Inflammatory macrophage treated with lipopolysaccharide for 4 hours (primary cell): ENCODE data around the gene CYBC1.

Experiments
- DNase-seq: peaks from one replicate; pipeline ENCODE4 v3.0.0-alpha.2; 2020

CYBC1 gene

DNA sequence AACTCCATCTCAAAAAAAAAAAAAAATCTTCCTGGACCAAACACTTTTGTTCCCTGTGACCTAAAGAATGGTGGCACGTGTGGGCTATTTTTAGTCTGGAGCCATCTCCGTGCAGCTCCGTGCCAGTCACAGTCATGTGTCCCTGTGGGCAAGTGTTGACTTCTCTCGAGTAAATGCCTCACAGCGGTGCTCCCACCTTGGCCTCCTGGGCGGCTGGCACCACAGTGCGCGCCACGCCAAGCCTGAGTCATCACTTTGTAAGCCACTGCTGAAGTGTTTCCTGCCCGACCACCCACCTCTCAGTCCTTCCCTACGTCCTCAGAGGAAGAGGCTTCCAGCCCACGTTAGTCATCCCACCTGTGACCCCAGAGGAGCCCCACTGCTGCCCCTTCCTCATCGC lies 43.3 kb downstream of the CYBC1 start:
- DNase-seq = peak; percentile 23

DNA sequence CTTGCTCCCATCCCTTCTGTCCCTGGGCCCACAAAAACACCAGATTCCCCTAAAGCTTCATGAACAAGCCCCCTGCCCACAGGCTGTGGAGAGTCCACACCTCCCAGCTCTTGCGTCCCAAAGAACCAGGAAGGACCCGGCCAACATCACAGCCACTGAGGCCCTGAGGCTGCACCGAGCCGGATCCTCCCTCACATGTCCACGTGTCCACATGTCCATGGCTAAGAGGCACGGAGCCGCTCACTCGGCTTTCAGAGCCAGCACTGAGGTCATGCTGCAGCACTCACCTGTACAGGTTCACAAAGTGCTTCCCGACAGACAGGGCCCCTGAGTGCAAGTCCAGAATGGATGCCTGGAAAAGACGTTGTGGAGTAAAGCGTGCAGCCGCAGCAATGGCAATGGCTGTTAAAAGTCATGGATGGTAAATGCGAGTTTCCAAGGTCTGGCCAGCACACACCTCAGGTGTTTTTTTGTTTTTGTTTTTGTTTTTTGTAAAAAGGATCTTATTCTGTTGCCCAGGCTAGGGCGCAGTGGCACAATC lies 44.4 kb downstream of the CYBC1 start:
- DNase-seq = no peak

DNA sequence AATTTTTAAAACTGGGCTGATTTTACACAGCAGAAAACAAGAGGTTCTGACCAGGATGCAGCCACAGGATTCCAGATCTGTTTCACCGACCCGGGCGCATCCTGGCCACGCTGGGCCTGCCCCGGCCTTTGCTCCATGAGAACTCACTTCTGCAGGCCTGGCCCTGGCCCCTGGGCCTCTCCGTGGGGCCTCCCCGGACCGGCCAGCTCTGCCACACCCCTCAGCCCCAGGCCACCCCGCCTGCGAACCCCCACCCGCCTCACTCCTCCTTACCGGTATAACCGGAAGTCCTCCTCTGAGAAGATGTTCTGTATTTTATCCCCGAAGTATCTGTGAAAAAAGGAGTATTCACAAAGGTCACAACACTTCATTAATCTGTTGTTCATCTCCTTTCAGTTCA lies 45.5 kb downstream of the CYBC1 start:
- DNase-seq = no peak

DNA sequence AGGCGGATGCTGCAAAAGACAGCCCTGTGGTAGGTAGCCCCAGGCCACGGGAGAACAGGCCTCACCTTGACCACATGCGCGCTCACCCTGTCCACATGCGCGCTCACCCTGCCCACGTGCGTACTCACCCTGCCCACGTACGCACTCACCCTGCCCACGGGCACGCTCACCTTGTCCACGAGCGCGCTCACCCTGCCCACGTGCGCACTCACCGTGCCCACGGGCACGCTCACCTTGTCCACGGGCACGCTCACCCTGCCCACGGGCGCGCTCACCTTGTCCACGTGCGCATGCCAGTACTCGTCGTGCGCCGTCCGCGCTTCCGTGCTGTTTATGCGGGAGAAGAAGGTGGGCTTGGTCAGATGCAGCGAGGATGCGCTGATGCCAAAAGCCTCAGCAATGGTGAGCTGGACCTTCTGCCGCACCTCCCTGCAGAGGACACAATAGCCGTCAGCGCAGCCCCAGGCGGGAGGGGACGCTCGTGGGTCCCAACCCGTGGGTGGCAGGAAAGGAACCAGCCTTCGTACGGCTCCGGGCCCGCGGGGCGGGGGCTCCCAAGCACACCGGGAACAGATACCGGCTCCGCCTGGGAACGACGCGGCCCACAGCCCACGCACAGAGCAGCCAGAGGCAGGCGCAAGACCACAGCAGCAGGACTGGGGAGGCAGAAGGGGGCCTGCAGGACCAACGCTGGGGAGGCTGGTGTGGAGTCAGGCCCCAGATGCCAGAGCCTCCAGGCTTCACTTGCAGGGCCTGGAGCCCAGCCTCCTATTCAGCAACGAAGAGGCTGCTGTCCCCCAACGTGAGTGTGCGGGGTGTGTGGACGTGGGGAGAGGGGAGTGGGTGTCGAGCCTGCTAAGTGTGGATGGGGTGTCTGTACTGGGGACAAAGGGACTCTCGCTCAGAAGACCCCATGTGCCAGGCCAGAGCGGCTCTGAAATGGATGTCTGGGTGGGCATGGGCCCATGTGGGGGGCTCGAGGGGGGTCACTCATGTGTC lies 46.6 kb downstream of the CYBC1 start:
- DNase-seq = no peak

DNA sequence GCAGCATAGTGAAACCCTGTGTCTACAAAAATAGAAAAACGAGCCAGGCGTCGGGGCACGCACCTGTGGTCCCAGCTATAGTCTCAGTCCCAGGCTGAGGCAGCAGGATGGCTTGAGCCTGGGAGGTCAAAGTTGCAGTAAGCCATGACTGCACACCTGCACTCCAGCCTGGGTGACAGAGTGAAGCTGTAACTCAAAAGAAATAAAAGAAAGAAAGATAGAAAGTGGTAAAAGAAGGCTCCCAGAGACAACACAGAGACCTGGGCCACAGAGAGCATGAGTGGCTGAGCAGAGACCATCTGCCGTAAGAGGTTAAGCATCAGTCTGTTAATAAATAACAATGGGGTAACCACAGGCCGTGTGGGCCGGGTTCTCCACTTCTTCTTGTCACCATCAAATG lies 47.7 kb downstream of the CYBC1 start:
- DNase-seq = no peak

DNA sequence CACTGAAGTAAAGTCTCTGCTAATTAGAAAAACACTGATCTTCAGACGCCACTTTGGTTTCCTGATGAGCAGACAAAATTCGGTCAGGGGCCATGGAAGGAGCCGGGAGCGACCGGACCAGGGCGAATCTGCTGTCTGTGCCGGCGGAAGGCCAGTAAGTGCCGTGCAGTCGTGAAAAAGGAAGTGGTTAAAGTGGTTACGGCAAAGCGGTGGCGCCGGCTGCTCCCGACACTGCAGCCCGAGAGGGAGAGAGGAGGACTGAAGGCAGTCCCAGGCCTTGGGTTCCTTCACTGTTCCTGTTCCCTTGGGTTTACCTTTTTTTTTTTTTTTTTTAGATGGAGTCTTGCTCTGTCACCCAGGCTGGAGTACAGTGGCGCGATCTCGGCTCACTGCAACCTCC lies 49.7 kb downstream of the CYBC1 start:
- peak; percentile 74 for DNase-seq

DNA sequence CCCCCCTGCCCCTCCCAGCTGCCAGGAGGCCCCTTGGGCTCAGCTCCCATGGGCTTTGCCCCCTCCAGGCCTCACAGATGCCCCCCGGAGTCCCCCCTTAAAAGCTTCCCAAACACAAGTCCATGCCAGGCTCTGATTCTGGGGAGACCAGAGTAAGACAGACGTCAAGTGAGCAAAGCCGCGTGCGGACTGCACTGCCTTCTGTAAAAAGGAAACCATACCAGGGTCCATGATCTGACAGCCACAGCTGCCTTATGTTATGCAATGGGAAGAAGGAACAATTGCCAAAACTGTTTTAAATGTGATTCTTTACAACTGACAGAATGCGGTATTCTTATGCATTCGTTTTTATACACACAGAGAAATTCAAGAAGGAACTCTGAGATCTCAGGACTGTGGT lies 50.3 kb downstream of the CYBC1 start:
- DNase-seq = peak; percentile 52

DNA sequence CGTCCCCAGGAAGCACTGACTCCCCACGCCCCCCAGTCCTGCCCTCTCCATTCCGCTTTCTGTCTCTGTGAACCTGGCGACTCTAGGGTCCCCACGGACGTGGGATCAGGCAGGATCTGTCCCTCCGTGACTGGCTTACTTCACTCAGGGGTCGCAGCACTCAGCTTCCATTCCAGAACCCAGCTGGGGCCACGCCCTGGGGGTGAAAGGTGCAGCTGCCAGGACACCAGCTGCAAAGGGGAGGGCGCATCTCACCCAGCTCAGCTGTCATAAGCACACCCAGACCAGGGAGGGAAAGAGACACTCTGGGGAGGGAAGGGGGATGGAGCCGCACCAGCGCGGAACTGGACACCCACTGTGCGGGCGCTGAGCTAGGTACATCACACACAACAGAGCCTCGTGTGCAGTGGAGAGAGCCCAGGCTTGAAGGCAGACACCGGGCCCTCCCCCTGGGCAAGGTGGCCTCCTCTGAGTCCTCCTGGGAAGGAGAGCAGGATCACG lies 50.9 kb downstream of the CYBC1 start:
- DNase-seq = no peak

DNA sequence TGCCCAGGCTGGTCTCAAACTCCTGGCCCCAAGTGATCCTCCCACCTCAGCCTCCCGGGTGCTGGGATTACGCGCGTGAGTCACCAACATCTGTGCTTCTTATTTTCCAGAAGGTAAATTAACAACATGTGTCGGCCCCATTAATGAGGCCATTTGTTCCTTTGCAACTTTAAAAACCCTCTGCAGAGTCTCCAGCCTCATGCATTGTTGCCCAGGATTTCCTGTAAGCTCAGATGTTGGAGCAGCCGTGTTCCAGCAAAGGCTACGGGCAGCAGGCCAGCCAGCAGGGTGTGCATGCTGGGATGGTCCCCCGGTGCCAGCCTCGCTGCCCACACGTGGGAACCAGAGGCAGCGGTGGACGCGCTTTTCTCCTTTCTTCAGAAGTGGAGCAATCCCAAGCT lies 51.5 kb downstream of the CYBC1 start:
- no peak for DNase-seq

DNA sequence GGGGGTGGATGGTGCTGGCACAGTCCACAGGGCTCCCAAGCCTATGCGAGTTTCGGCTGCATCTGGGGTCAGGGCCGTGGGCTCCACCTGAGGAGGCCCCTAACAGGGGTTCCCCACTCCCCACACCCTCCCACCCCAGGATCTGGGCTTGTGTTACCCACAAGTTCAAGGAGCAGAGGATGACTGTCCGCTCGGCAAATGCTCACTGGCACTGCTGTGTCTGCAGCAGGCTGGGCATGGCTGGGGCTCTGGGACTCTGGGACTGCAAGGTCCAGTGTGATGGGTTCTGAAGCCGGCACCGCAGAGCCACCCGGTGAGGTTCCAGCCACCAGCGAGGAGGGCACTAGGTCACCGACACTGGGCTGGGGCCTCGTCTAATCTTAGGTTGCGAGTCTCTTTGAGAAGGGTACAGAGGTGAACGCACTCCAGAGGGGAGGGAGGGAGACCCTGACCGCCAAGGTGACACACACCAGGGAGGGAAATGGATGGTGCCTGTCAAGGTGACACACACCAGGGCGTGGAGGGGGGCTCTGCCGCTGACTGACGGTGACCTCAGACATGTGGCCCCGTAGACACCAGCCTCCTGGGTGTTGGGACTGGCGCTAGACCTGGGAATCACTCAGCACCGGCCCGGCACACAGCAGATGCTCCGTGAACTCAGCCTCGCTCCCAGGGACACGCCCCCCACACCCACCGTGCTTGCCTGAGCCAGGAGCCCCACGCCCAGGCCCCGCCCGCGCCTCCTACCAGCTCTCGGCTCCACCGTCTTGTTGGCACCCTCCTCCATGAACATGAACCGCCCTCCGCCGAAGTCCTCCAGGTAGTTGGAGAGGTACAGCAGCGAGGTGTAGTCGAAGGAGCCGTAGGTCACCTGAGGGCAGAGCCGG lies 52.9 kb downstream of the CYBC1 start:
- no peak for DNase-seq

DNA sequence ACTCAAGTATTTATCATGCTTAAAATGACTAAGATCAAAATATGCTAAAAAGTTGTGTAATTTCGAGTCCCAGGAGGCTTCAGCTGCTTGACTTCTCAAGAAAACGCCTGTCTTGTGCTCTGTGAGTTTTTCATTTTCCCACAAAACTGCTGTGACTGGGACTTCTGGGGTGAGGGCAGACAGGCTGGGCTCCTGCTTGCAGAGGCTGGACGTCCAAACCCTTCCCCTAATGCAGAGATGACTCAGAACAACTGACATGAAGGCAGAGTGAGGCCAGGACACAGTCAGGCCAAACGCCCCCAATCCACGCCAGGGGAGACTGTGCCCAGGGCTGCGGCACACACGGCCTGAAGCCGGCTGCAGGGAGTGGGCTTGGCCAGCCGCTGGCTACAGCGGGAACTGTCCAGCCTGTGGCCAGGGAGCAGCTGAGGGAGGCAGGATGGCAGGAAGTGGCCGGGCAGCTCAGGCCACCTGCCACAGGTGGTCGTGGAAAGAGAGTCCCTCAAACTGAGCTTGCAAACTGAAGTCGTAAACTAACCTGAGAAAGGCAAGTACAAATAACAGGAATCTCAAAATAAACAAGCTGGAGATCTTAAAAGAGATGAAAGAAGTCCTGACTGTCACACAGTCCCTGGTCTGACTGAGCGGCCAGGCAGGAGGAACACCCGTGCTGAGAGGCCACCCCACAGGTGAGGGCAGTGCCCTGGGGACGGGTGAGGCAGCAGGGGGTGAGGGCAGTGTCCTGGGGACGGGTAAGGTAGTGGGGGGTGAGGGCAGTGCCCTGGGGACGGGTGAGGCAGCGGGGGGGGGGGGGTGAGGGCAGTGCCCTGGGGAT lies 53.7 kb downstream of the CYBC1 start:
- no peak for DNase-seq

DNA sequence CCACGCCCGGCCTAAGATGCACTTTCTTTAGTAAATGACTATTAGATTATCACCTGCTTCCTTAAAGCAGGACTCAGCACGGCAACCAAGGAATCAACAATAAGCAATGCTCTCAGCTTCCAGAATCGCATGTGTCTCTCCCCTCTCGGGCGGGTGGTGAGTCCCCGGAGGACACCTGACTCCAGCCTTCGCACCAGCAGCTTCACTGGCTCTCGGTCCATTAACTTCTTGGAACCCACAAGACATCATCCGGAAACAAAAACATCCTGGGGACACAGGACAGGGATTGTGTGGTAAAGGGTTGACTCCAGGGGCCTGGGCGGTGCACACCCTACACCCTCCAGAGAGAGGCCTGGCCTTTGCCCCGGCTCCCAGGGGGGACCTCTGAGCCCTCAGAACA lies 56.3 kb downstream of the CYBC1 start:
- DNase-seq = no peak

DNA sequence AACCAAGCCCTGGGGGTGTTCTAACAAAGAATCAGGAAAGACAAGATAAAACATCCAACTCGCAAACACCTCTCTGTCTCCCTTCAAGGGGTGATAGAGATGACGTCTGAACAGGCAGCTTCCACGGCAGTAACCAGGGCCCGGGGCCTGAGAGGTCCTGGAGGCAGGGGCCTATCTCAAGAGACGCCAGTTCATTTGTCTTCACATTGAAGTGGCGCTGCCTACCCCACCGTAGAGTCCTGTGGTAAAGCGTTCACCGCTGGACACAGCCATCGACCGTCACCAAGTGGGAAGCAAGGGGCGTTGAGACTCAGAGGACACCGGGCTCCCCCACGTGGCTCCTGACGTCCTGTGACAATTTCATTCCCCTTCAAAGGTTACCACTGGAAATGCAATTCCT lies 57.6 kb downstream of the CYBC1 start:
- DNase-seq = no peak
